PFSK-1 (cell line): ENCODE results near the gene CD247.

Experiments
- FOXP2 ChIP-seq: optimal IDR thresholded peaks from 2 replicates; pipeline ENCODE3; 2011; ENCODE audit warnings: borderline replicate concordance, control low read depth, inconsistent platforms; ENCODE audit not compliant: insufficient read depth; ENCODE audit errors: extremely low read length, extremely low read depth
- POLR2AphosphoS5 ChIP-seq: IDR thresholded peaks from 2 replicates; pipeline ENCODE4 v1.6.1; 2012; ENCODE audit warnings: low read depth, mild to moderate bottlenecking, control low read depth, low read length, moderate library complexity
- SIN3A ChIP-seq: IDR thresholded peaks from 2 replicates; pipeline ENCODE4 v1.6.1; 2012; ENCODE audit warnings: mild to moderate bottlenecking, low read length, moderate library complexity, borderline replicate concordance; ENCODE audit not compliant: insufficient read depth
- TAF1 ChIP-seq: IDR thresholded peaks from 2 replicates; pipeline ENCODE4 v1.6.1; 2012; ENCODE audit warnings: low read length, control low read depth, borderline replicate concordance; ENCODE audit not compliant: insufficient read depth
- TF ChIP-seq, protein P1 (sequence below), 2 experiments: IDR thresholded peaks; 2 replicates each; pipeline versions ENCODE4 v1.6.1 to v1.8.0; 2011 to 2012; ENCODE audit warnings: low read depth in 2 of 2, low read length in 2 of 2, control low read depth in 1 of 2, inconsistent platforms in 1 of 2, mild to moderate bottlenecking in 1 of 2, moderate library complexity in 1 of 2; ENCODE audit not compliant: insufficient read depth in 1 of 2

Gene CD247

DNA sequence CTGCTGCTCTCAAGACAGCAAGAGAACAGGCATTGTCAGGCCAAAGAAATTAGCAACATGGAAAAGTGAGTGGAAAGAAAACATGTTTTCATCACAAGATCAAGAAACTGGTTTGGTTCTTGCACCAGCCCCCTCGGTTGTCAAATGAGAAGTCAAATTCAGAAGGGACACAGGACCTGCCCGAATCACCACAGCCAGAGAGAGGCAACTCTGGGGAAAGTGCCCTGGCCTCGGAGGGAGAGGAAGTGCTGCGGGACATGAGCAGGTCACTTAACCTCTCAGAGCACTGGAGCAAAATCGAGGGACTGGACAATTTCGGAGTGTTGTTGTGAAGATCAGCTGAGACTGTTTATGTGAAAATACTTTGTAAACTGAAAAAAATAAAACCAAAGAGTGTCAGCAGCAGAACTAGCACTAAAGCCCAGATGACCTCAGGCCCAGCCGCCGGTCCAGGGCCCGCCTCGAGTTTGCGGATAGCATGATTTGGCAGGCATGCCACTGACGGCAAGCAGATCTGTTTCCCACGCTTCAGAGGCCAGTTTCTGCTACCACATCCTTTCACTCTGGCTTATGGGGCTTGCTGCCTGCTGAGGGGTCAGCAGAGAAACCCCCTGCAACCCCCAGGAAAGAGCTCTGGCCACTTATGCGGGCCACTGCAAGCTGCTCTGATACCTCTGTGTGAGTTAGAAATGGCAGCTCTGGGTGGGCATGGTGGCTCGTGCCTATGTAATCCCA, 32.1 kb downstream of the CD247 start:
- TF ChIP-seq, protein P1, sequence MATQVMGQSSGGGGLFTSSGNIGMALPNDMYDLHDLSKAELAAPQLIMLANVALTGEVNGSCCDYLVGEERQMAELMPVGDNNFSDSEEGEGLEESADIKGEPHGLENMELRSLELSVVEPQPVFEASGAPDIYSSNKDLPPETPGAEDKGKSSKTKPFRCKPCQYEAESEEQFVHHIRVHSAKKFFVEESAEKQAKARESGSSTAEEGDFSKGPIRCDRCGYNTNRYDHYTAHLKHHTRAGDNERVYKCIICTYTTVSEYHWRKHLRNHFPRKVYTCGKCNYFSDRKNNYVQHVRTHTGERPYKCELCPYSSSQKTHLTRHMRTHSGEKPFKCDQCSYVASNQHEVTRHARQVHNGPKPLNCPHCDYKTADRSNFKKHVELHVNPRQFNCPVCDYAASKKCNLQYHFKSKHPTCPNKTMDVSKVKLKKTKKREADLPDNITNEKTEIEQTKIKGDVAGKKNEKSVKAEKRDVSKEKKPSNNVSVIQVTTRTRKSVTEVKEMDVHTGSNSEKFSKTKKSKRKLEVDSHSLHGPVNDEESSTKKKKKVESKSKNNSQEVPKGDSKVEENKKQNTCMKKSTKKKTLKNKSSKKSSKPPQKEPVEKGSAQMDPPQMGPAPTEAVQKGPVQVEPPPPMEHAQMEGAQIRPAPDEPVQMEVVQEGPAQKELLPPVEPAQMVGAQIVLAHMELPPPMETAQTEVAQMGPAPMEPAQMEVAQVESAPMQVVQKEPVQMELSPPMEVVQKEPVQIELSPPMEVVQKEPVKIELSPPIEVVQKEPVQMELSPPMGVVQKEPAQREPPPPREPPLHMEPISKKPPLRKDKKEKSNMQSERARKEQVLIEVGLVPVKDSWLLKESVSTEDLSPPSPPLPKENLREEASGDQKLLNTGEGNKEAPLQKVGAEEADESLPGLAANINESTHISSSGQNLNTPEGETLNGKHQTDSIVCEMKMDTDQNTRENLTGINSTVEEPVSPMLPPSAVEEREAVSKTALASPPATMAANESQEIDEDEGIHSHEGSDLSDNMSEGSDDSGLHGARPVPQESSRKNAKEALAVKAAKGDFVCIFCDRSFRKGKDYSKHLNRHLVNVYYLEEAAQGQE (IDR thresholded peaks at IDR 0.05; ENCODE audit: insufficient read depth in 1 of 2, low read depth in 2 of 2, low read length in 2 of 2), result no peak
- TF ChIP-seq POLR2AphosphoS5, result no peak
- TF ChIP-seq FOXP2, result no peak
- no peak for TF ChIP-seq SIN3A
- TF ChIP-seq TAF1, result no peak

DNA sequence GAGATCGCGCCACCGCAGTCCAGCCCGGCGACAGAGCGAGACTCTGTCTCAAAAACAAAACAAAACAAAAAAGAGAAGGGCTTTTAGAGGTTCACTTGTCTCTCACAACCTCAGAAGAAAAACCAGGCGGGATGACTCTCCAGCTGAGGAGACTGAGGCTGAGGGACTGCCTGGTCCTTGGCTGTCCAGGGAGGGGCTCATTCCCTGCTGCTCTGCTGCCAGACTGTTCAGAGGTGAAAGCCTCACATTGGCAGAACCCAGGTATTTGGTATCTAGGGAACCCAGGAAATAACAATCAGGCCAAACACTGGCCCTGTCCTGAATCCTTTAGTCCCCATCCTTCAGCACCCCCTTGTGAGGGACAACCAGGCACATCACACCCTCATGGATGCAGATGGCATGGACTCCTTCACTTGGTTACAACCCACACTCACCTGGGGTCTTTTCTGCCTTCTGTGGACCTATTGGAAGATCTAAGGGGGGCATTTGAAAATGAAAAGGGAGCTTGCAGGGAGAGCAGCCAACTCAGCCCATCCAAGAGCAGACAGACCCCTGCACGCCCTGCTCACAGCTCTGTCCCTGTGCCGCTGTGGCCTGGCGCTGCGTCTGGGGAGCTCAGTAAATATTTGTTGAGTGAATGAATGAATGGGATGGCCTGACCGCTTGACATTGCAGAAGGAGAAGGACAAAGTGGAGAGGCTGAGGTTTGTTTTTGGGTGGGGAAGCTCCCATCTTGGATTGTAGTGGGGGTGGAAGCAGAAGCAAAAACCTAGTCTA, 33.4 kb downstream of the CD247 start:
- TF ChIP-seq SIN3A (no peak), FOXP2 (no peak)

DNA sequence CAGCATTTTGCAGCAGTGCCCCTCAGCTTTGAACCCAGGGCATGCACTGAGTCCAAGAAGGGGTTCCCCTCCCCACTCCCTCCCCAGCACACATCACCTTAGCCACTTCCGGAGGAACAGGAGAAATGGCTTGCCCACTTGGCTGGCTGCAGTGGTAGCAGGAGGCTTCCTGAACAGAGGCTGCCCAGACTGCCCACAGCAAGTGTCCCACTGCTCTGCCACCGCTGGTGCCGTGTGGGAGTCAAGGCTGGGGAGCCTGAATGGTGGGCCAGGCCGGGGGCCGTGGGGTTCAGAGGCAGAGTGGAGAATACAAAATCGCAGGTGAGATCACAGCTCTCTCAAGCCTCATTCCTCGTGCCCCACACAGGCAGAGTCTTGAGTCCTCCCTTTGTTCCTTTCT, 34.5 kb downstream of the CD247 start:
- no peak for TF ChIP-seq POLR2AphosphoS5
- no peak for TF ChIP-seq TAF1
- TF ChIP-seq, protein P1 (IDR thresholded peaks at IDR 0.05; ENCODE audit: insufficient read depth in 1 of 2, low read depth in 2 of 2, low read length in 2 of 2), result no peak
- no peak for TF ChIP-seq FOXP2

DNA sequence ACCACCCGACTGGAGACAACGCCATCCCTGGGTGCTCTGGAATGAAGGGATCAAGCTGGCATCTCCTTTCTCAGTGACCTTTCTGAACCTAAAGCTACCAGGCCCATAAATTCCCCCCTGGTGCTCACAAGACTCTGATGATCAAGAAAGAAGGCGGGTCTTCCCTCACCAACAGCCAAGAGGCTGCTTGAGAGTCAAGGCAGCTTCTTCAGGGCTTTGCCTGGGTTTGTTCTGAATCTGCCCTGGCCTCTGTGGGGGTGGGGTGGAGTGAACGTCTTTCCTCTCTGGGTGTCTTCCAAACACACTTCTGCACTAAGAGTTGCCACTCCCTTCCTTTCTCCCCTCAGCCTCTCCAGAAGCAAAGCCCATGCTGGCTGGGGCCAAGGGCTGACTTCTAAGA, 36.1 kb downstream of the CD247 start:
- TF ChIP-seq TAF1, result no peak

DNA sequence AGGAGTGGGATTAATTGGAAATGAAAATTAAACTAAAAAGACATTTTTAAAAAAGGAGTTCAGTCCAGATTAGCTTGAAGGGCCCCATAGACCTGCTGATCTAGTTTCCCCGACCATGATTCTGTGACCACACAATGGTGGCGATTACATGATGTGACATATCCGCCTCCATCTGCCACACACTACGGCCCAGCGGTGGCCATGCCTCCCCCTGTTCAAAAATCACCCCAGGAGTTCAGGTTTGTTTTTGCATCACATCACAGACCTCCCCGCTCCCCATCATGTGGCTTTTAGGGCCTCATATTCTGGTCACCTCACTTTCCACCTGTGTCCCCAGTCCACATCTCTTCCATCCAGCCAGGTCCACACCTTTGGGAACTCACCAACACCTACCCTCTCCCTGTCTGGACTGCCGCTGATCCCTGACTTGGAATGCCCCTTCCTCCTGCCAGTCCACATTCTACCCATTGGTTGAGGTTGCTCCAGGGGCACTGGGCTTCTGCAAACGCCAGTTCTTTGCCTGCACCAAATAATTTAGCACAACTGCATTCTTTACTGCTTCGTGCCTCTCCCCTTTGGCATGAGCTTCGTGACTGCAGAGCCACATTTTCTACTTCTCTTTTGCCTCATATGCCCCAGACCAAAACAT, 38.9 kb downstream of the CD247 start:
- TF ChIP-seq, protein P1 (IDR thresholded peaks at IDR 0.05; ENCODE audit: insufficient read depth in 1 of 2, low read depth in 2 of 2, low read length in 2 of 2), result no peak
- TF ChIP-seq FOXP2, result no peak
- TF ChIP-seq POLR2AphosphoS5, result no peak
- TF ChIP-seq TAF1, result no peak
- TF ChIP-seq SIN3A, result no peak

DNA sequence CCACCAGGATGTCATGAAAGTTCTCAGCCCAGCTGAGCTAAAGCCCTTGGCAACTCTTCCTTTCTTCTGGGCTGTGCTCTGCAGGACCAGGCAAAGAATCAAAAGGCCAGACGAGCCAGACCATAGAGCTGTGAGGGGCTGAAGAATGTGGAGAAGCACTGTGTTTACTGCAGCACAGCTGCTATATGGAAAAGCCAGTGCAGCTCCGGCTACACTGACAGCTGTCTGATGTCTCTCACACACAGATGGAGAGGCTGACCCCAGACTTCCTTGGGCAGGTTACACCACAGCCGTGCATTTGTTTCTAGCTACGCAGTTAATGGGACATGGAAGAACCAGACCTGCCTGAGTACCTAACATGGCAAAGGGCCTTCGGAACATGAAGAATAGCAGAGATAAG, 40.3 kb downstream of the CD247 start:
- TF ChIP-seq FOXP2, result no peak
